H9 (cell line): Measurements from ENCODE around the gene KCNMA1. TPM values are rescaled to one million over a fixed set of nuclear protein-coding genes. Genes with fewer than 3 reads are reported as not detected.

ENCODE experiments used
- DNase-seq: peaks from one replicate; pipeline ENCODE4 v3.0.0-alpha.2; 2017
- H2AFZ ChIP-seq: one replicate; pipeline ENCODE4 v1.6.1; 2013; ENCODE audit warnings: mild to moderate bottlenecking, low read length, control low read depth, moderate library complexity
- H2AK5ac ChIP-seq: 2 replicates; pipeline ENCODE4 v1.6.1; 2013; ENCODE audit warnings: low read length, control low read depth, mixed read lengths; ENCODE audit not compliant: insufficient read length
- H2BK120ac ChIP-seq: one replicate; pipeline ENCODE4 v1.6.1; 2013; ENCODE audit warnings: low read depth, mild to moderate bottlenecking, low read length, control low read depth, inconsistent platforms; ENCODE audit not compliant: poor library complexity, severe bottlenecking
- H2BK12ac ChIP-seq: 2 replicates; pipeline ENCODE4 v1.6.1; 2013; ENCODE audit warnings: low read length, control low read depth, mixed read lengths, low read depth; ENCODE audit not compliant: insufficient read length
- H2BK15ac ChIP-seq: 2 replicates; pipeline ENCODE4 v1.6.1; 2013; ENCODE audit warnings: low read depth, low read length, control low read depth
- H2BK20ac ChIP-seq: one replicate; pipeline ENCODE4 v1.6.1; 2013; ENCODE audit warnings: low read depth, mild to moderate bottlenecking, low read length, control low read depth, inconsistent platforms; ENCODE audit not compliant: poor library complexity, severe bottlenecking
- H2BK5ac ChIP-seq: 2 replicates; pipeline ENCODE4 v1.6.1; 2013; ENCODE audit warnings: low read length, control low read depth, mixed read lengths; ENCODE audit not compliant: insufficient read length
- H3K14ac ChIP-seq: 2 replicates; pipeline ENCODE4 v1.6.1; 2013; ENCODE audit warnings: low read length, control low read depth; ENCODE audit not compliant: insufficient read depth
- H3K18ac ChIP-seq: 2 replicates; pipeline ENCODE4 v1.6.1; 2013; ENCODE audit warnings: low read depth, mild to moderate bottlenecking, mixed read lengths, low read length, control low read depth; ENCODE audit not compliant: insufficient read length
- H3K23ac ChIP-seq: 2 replicates; pipeline ENCODE4 v1.6.1; 2013; ENCODE audit warnings: low read length, control low read depth, mixed read lengths, low read depth; ENCODE audit not compliant: insufficient read length
- H3K23me2 ChIP-seq: 2 replicates; pipeline ENCODE4 v1.6.1; 2013; ENCODE audit warnings: low read depth, mild to moderate bottlenecking, mixed read lengths, low read length, control low read depth; ENCODE audit not compliant: insufficient read length, poor library complexity, severe bottlenecking
- H3K27ac ChIP-seq: 2 replicates; pipeline ENCODE4 v1.5.1; 2013; ENCODE audit warnings: low read length, control low read depth, mixed read lengths, low read depth; ENCODE audit not compliant: insufficient read length
- H3K27me3 ChIP-seq: 2 replicates; pipeline ENCODE4 v1.6.1; 2013; ENCODE audit warnings: low read length, control low read depth, inconsistent platforms; ENCODE audit not compliant: insufficient read depth
- H3K4ac ChIP-seq: 2 replicates; pipeline ENCODE4 v1.6.1; 2013; ENCODE audit warnings: low read depth, mild to moderate bottlenecking, control low read depth, inconsistent platforms, low read length, moderate library complexity
- H3K4me1 ChIP-seq: 2 replicates; pipeline ENCODE4 v1.6.1; 2013; ENCODE audit warnings: low read length, control low read depth, inconsistent platforms; ENCODE audit not compliant: insufficient read depth
- H3K4me2 ChIP-seq: 2 replicates; pipeline ENCODE4 v1.6.1; 2013; ENCODE audit warnings: low read length, control low read depth, mixed read lengths; ENCODE audit not compliant: insufficient read length, insufficient read depth
- H3K56ac ChIP-seq: 2 replicates; pipeline ENCODE4 v1.6.1; 2013; ENCODE audit warnings: low read depth, mild to moderate bottlenecking, mixed read lengths, low read length, control low read depth; ENCODE audit not compliant: insufficient read length
- H3K79me1 ChIP-seq: 2 replicates; pipeline ENCODE4 v1.6.1; 2013; ENCODE audit warnings: low read depth, mild to moderate bottlenecking, moderate library complexity, low read length, control low read depth, inconsistent platforms; ENCODE audit not compliant: insufficient read depth, poor library complexity, severe bottlenecking
- H3K79me2 ChIP-seq: 2 replicates; pipeline ENCODE4 v1.6.1; 2013; ENCODE audit warnings: low read length, control low read depth, inconsistent platforms; ENCODE audit not compliant: insufficient read depth
- H3K9ac ChIP-seq: 2 replicates; pipeline ENCODE4 v1.6.1; 2013; ENCODE audit warnings: low read length, control low read depth, mixed read lengths; ENCODE audit not compliant: insufficient read length; ENCODE audit errors: extremely low read depth
- H3K9me3 ChIP-seq: one replicate; pipeline ENCODE4 v1.6.1; 2013; ENCODE audit warnings: low read depth, low read length, inconsistent platforms; ENCODE audit not compliant: control insufficient read depth
- H3T11ph ChIP-seq: one replicate; pipeline ENCODE4 v1.6.1; 2013; ENCODE audit warnings: mild to moderate bottlenecking, low read length, control low read depth, inconsistent platforms
- H4K20me1 ChIP-seq: one replicate; pipeline ENCODE4 v1.6.1; 2013; ENCODE audit not compliant: control insufficient read depth, insufficient read length, insufficient read depth
- H4K5ac ChIP-seq: 2 replicates; pipeline ENCODE4 v1.6.1; 2013; ENCODE audit warnings: low read depth, mild to moderate bottlenecking, mixed read lengths, low read length, control low read depth; ENCODE audit not compliant: insufficient read length
- H4K8ac ChIP-seq: replicated peaks from 2 replicates; pipeline ENCODE4 v1.6.1; 2013; ENCODE audit warnings: low read length, control low read depth, mixed read lengths, low read depth; ENCODE audit not compliant: insufficient read length
- H4K91ac ChIP-seq: 2 replicates; pipeline ENCODE4 v1.6.1; 2013; ENCODE audit warnings: low read depth, mild to moderate bottlenecking, moderate library complexity, mixed read lengths, low read length, control low read depth; ENCODE audit not compliant: insufficient read length
- H3K27ac Mint-ChIP-seq, 3 experiments: 2 replicates in 2 of 3; 3 replicates in 1 of 3; pipeline ENCODE4 v1.8.0; 2020 to 2021; ENCODE audit warnings: mixed read lengths in 3 of 3, mild to moderate bottlenecking in 1 of 3, moderate library complexity in 1 of 3
- H3K27me3 Mint-ChIP-seq: 2 replicates; pipeline ENCODE4 v1.8.0; 2021; ENCODE audit warnings: low read depth, mild to moderate bottlenecking, moderate library complexity, mixed read lengths
- H3K36me3 Mint-ChIP-seq, 3 experiments: 2 replicates in 2 of 3; 3 replicates in 1 of 3; pipeline ENCODE4 v1.8.0; 2020 to 2021; ENCODE audit warnings: low read depth in 3 of 3, mixed read lengths in 3 of 3; ENCODE audit not compliant: insufficient read depth in 1 of 3
- H3K4me1 Mint-ChIP-seq, 2 experiments: 2 replicates each; pipeline ENCODE4 v1.8.0; 2020; ENCODE audit warnings: mixed read lengths in 2 of 2
- H3K4me3 Mint-ChIP-seq, 2 experiments: 2 replicates in 1 of 2; 3 replicates in 1 of 2; pipeline ENCODE4 v1.8.0; 2020 to 2021; ENCODE audit warnings: mild to moderate bottlenecking in 2 of 2, mixed read lengths in 2 of 2, moderate library complexity in 1 of 2
- H3K9me3 Mint-ChIP-seq, 2 experiments: 2 replicates in 1 of 2; 3 replicates in 1 of 2; pipeline ENCODE4 v1.8.0; 2020; ENCODE audit warnings: mild to moderate bottlenecking in 2 of 2, mixed read lengths in 2 of 2, moderate library complexity in 1 of 2
- WGBS: extraction: QIAGEN DNeasy Blood & Tissue Kit; methylation state at CpG from one replicate; pipeline ENCODE4 v1.1.7; 2013; ENCODE audit warnings: missing lambda C conversion rate, low lambda C conversion rate, mixed read lengths; ENCODE audit not compliant: insufficient read length; ENCODE audit errors: extremely low coverage; 5-methylcytosine and 5-hydroxymethylcytosine counted together
- total RNA-seq: library from RNA; stranded (reverse); gene quantifications from 2 replicates; pipeline ENCODE4 v1.2.1, GENCODE V29; 2021
- TF ChIP-seq, protein P1 (sequence below): fragments of 200-600 bp; sonication (generic); conservative IDR thresholded peaks from 3 replicates; pipeline ENCODE4 v1.8.0; 2021; ENCODE audit warnings: antibody characterized with exemption, mild to moderate bottlenecking

The KCNMA1 gene
- total RNA-seq, 1 experiment from 2014 or later = 2.0 TPM

DNA sequence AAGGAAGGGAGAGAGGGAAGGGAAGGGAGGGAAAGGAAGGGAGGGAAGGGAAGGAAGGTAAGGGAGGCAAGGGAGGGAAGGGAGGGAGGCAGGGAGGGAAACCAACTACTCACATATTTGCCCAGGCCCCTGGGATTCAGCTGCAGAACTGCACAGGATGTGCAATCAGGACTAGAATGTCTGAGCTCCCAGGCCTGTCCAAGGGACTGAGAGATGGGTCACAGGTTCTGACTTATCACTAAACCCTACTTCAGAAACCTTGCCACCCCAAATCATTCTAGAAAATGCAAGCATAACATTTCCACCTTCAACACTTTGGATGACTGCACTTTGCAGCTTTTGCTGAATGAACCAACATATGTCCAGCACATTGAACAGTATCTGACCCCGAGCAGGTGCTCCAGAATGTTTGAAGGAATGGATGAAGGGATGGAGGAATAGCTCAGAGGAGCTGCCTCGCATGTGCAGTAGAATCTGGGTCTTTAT, 245.3 kb downstream of the KCNMA1 start:
- H3K9ac ChIP-seq = no peak overlapping the region
- peaks cover 30 to 37% of the 10 kb centered on the region in 2 experiments for H3K4me1 Mint-ChIP-seq

More for the DNA sequence above, 245.3 kb downstream of the KCNMA1 start:
- Histone ChIP-seq H2BK5ac (no peak overlapping the region), H3K56ac (no peak overlapping the region), H2BK12ac (no peak overlapping the region), H2BK20ac (no peak overlapping the region), H2BK120ac (no peak overlapping the region), H3K27me3 (no peaks in the 10 kb centered on the region), H2BK15ac (no peak overlapping the region), H4K91ac (no peak overlapping the region), H3K79me2 (no peaks in the 10 kb centered on the region), H3K23me2 (no peaks in the 10 kb centered on the region), H2AFZ (no peak overlapping the region), H3K9me3 (no peaks in the 10 kb centered on the region), H2AK5ac (no peak overlapping the region), H4K5ac (no peak overlapping the region), H3K18ac (no peak overlapping the region), H3K23ac (no peak overlapping the region), H3K14ac (no peak overlapping the region), H4K20me1 (no peaks in the 10 kb centered on the region), H3K27ac (no peak overlapping the region), H3T11ph (no peak overlapping the region), H4K8ac (no peak overlapping the region), H3K79me1 (no peaks in the 10 kb centered on the region), H3K4me1 (peaks cover 5% of the 10 kb centered on the region; the same call in 1 of the 2 replicates), H3K4ac (no peak overlapping the region), H3K4me2 (no peak overlapping the region)
- no peaks in the 10 kb centered on the region; the same call in none of the 2 replicates for H3K27me3 Mint-ChIP-seq
- DNase-seq = no peak
- H3K36me3 Mint-ChIP-seq = no peaks in the 10 kb centered on the region
- TF ChIP-seq, protein P1, sequence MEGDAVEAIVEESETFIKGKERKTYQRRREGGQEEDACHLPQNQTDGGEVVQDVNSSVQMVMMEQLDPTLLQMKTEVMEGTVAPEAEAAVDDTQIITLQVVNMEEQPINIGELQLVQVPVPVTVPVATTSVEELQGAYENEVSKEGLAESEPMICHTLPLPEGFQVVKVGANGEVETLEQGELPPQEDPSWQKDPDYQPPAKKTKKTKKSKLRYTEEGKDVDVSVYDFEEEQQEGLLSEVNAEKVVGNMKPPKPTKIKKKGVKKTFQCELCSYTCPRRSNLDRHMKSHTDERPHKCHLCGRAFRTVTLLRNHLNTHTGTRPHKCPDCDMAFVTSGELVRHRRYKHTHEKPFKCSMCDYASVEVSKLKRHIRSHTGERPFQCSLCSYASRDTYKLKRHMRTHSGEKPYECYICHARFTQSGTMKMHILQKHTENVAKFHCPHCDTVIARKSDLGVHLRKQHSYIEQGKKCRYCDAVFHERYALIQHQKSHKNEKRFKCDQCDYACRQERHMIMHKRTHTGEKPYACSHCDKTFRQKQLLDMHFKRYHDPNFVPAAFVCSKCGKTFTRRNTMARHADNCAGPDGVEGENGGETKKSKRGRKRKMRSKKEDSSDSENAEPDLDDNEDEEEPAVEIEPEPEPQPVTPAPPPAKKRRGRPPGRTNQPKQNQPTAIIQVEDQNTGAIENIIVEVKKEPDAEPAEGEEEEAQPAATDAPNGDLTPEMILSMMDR = no peak
- H3K27ac Mint-ChIP-seq = no peak overlapping the region; a peak in 1 of 7 replicates
- no CpG with 5 or more reads among the region's 2 CpGs for WGBS
- H3K4me3 Mint-ChIP-seq = no peak overlapping the region
- no peaks in the 10 kb centered on the region for H3K9me3 Mint-ChIP-seq
